ENCODE data around the gene MPDZ.
"Not testable (repeated sequence)": the region's sequence is repeated elsewhere in the genome, so short reads cannot be mapped to it uniquely, and the experiment has no call there.

MPDZ gene

GRCh38 chr9:13263511-13263910 is 16.0 kb downstream of the MPDZ start:
- no peak for DNase-seq

GRCh38 chr9:13252852-13253251 is 26.6 kb downstream of the MPDZ start:
- no peak for DNase-seq

- no peak for DNase-seq
These were observed 35.3 kb downstream of the MPDZ start for GRCh38 chr9:13244181-13244580.

GRCh38 chr9:13241283-13241682 is 38.2 kb downstream of the MPDZ start:
- DNase-seq = no peak

GRCh38 chr9:13239660-13240059 is 39.8 kb downstream of the MPDZ start:
- no peak for DNase-seq

GRCh38 chr9:13239208-13239607 is 40.3 kb downstream of the MPDZ start:
- DNase-seq = no peak

GRCh38 chr9:13234932-13235331 is 44.6 kb downstream of the MPDZ start:
- DNase-seq = no peak

GRCh38 chr9:13228431-13228830 is 51.1 kb downstream of the MPDZ start:
- no peak for DNase-seq

GRCh38 chr9:13224366-13224765 is 55.1 kb downstream of the MPDZ start:
- DNase-seq = no peak

- DNase-seq = not testable (repeated sequence)
These were observed 56.8 kb downstream of the MPDZ start for GRCh38 chr9:13222733-13223132.

- no peak for DNase-seq
These were observed 57.8 kb downstream of the MPDZ start for GRCh38 chr9:13221741-13222140.

- DNase-seq = no peak
These were observed 58.7 kb downstream of the MPDZ start for GRCh38 chr9:13220837-13221236.

- DNase-seq = no peak
These were observed 63.5 kb downstream of the MPDZ start for GRCh38 chr9:13215791-13216554.

GRCh38 chr9:13213998-13214397 is 65.5 kb downstream of the MPDZ start:
- no peak for DNase-seq

GRCh38 chr9:13213337-13213736 is 66.2 kb downstream of the MPDZ start:
- no peak for DNase-seq

GRCh38 chr9:13210306-13210705 is 69.2 kb downstream of the MPDZ start:
- DNase-seq = no peak

GRCh38 chr9:13209498-13209897 is 70.0 kb downstream of the MPDZ start:
- DNase-seq = no peak

GRCh38 chr9:13205824-13206223 is 73.7 kb downstream of the MPDZ start:
- no peak for DNase-seq

GRCh38 chr9:13190040-13190439 is 89.5 kb downstream of the MPDZ start:
- DNase-seq = no peak

GRCh38 chr9:13189362-13189761 is 90.1 kb downstream of the MPDZ start:
- no peak for DNase-seq

- DNase-seq = no peak
These were observed 92.7 kb downstream of the MPDZ start for GRCh38 chr9:13186774-13187173.

- no peak for DNase-seq
These were observed 93.4 kb downstream of the MPDZ start for GRCh38 chr9:13186091-13186490.

- DNase-seq = no peak
These were observed 97.8 kb downstream of the MPDZ start for GRCh38 chr9:13181652-13182051.

GRCh38 chr9:13179257-13179656 is 100.2 kb downstream of the MPDZ start:
- DNase-seq = no peak

- DNase-seq = no peak
These were observed 103.8 kb downstream of the MPDZ start for GRCh38 chr9:13175732-13176131.

Measured in cortex of kidney (tissue), 1 donor.